Measurements from ENCODE around the gene ATF7.

The ATF7 gene

DNA sequence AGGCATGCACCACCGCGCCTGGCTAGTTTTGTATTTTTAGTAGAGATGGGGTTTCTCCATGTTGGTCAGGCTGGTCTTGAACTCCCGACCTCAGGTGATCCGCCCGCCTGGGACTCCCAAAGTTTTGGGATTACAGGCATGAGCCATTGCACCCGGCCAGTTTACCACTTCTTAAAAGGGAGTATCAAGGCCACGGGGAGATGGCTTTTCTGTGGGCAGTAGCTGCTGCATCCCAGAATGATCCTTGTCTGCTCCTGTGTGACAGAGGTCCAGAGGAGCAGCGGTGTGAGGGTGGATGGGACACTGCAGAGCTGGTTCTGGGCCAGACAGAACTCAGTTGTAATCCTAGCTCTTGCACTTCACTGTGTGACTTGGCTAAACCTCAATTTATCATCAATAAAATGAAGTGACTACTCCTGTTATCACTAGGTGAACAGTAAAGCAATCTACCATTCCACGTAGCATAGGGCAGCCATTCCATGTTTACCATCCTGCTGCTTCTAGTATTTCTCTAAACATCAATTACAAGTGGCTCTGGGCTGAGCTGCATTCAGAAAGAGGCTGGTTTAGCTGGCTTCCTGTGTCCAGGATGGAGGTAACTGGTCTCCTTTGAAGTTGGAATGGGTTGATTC lies 115.9 kb downstream of the ATF7 start:
- intact Hi-C loops (cut with DNase I), result no loop called here
- no peak for DNase-seq

DNA sequence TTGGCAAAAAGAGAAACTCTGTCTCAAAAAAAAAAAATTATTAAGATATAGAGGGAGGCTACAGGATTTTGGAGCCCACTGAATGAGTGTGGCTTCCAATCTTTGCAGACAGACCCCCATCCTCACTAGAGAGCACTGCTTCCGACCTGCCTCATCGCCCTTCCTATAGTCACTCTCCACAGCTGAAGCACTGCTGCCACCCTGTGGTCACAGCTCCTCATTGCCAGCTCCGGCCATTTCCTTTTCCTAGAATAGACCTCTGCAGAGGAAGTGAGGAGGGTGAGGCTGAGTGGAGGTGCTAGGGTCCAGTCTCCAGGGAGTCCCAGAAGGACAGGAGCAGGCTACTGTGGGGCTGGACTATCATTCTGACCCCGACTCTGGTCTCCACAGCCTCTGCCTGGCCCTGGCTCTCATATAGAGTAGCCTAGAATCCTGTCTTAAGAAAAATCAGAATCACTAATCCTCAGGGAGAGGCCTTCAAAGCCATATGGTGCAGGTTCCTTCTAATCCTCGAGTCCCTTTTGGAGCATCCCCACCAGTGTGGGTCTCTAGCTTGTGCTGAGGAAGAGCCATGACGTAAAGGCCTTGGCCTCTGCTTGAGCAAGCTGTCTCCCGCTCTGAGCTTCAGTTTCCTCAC lies 117.5 kb downstream of the ATF7 start:
- peak; percentile 74 to 95 (median 88) for DNase-seq
- intact Hi-C loops (cut with DNase I), result loop anchor here (10.0 kb wide), 1 partner anchor 154 kb away; no protein-coding TSS in a partner anchor

DNA sequence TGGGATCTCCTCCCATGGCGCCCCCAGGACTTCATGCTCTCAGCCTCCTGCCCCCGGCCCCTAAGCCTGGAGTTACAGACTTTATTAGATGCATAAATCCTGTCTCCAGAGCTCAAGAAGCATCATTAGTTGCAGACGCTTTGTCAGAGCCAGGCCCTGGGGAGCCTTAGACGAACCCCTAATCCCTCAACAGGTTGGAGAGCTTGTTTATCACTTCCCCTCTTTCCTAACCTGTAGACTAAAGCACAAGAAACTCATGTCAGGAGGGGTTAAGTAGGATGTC lies 118.6 kb downstream of the ATF7 start:
- no peak for DNase-seq
- intact Hi-C loops (cut with DNase I), result loop anchor here (10.0 kb wide), 1 partner anchor 153 kb away; no protein-coding TSS in a partner anchor

DNA sequence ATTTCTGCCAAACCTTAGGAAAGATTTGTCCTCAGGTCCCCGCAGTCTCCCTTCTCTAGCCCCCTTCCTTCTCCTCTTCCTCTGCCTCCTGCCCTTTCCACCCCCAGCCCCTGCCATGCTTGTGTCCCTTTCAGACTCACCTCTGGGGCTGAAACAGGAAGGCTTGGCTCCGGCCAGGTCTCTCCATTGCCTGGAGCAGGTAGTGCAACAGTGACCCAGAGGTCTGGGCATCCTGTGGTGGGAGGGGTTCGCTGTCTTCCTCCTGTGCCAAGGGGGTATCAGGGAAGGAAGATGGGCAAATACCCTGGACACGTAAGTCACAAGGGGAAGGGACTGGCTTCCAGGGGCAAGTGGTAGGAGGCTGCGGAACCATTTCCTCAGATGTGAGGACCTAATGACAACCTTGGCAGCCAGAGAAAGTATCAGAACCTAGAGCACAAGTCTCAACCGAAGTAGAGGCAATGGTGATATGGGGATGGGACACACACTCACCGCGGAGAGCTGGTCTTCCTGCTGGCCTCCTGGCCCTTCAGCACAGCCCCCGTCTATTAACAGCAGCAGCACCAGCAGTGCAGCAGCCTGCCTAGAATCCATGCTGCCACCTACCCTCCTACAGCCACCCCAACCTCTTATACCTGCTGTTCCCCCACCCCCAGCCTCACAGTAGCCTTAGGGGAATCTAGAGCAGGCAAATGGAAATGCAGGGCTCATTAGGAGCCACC lies 119.1 kb downstream of the ATF7 start, which contains the start of gene NPFF:
Gene NPFF (minus strand): TSS at position 604 of the 722 bp plus-strand sequence. CDS start 10 bp downstream, at position 594.
- intact Hi-C loops (cut with DNase I), result loop anchor here (10.0 kb wide), 1 partner anchor 152 kb away; no protein-coding TSS in a partner anchor
- no peak for DNase-seq

- DNase-seq, result no peak
- intact Hi-C loops (cut with DNase I), result loop anchor here (10.0 kb wide), 1 partner anchor 152 kb away; no protein-coding TSS in a partner anchor
Observed at GRCh38 chr12:53506450-53506785, 119.8 kb downstream of the ATF7 start.

GRCh38 chr12:53505555-53506449 lies 120.4 kb downstream of the ATF7 start:
- intact Hi-C loops (cut with DNase I), result loop anchor here (10.0 kb wide), 1 partner anchor 151 kb away; no protein-coding TSS in a partner anchor
- no peak for DNase-seq

GRCh38 chr12:53505086-53505485 lies 121.1 kb downstream of the ATF7 start:
- intact Hi-C loops (cut with DNase I), result loop anchor here (10.0 kb wide), 1 partner anchor 150 kb away; no protein-coding TSS in a partner anchor
- peak in 16 of 42 donors; percentile 24 to 84 (median 59) for DNase-seq

- intact Hi-C loops (cut with DNase I), result loop anchor here (10.0 kb wide), 1 partner anchor 149 kb away; no protein-coding TSS in a partner anchor
- peak in 25 of 42 donors; percentile 29 to 85 (median 55) for DNase-seq
Observed at GRCh38 chr12:53504004-53504920, 121.9 kb downstream of the ATF7 start.

DNA sequence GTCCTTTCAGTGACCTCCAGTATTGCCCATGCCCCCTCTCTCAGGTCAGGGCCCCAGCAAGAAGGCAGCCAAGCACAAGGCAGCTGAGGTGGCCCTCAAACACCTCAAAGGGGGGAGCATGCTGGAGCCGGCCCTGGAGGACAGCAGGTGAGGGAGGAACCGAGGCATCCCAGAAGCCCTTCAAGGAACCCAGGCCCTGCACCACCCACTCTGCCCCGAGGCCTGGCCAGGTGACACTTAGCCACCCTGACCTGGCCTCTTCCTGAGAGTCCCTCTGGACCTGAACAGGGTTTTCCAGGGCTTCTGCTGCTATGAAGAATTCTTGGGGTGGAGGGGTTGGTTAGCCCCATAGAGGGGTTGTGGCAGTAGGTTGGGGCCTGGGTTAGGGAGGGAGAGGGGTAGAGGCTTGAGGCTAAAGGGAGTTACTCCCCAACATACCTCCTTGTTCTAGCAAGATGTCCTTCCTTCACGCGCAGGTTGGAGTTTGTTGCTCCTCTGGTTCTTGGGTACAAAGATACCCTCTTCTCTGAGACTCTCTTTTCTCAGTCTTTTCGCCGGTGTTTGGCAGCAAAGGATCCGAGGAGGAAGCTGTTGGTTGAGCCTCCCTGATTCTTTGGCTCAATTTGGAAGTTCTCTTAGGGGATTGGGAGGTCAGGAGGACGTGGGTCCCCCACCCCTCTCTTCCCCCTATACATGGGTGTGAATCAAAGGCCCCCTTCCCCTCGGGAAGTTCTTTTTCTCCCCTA lies 123.0 kb downstream of the ATF7 start:
- no peak for DNase-seq
- intact Hi-C loops (cut with DNase I), result loop anchor here (10.0 kb wide), 1 partner anchor 148 kb away; no protein-coding TSS in a partner anchor

DNA sequence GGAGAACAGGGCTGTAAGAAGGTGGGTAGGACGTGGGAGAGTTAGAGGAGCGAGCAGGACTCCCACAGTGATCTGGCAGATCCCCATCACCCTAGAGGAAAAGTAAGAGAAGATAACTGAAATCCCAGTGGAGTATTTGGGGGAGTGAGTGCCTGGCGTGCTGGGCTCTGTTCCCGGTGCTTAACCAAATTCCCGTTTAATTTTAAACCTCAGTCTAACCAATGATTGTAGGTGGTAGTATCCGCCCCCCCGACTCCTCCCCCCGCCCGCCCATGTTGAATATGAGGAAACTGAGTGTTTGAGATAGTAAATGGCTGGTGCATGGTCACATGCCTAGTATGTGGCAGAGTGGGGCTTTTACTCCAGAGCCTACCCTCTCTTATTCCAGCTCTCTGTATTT lies 123.9 kb downstream of the ATF7 start:
- intact Hi-C loops (cut with DNase I), result loop anchor here (10.0 kb wide), 1 partner anchor 148 kb away; no protein-coding TSS in a partner anchor
- DNase-seq, result peak in 1 of 42 donors; percentile 26

GRCh38 chr12:53501615-53502181 lies 124.5 kb downstream of the ATF7 start:
- intact Hi-C loops (cut with DNase I), result loop anchor here (10.0 kb wide), 1 partner anchor 147 kb away; no protein-coding TSS in a partner anchor
- peak in 1 of 42 donors; percentile 79 for DNase-seq

DNA sequence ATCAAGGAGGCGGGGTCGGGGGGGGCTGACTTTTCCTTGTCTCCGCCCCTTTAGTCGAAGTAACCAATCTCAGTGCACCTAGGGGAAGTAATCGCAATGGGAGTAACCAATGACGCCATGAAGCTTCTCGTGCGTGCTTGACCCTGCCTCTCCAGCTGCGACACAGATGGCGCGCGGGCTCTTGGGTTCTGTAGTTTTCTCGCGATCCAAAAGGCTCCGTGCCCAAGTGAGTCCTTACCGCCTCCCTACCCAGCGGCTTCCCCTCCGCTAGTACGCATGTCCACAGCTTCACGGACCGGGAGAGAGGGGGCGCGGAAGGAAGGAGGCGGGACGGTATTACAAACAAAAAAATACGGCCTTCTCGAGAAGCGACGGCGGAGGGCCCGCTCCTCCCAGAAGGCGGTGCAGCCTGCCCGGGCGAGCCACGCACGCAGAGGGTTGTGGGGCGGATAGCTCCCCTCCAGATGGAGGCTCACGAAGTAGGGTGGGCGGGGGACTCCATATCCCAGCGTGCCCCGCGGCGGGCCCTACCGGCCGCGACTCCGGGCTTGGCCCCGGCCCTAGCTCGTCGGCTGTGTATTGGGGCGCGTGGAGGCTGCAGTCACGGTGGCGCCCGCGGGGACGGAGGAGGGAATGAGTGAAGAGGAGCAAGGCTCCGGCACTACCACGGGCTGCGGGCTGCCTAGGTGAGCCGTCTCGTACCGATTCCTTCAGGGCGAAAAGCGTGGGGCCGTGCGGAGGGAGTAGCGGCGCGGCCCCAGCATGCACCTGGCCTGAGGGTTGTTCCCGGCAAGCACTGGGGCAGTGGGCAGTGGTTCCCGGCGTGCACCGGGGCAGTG lies 125.2 kb downstream of the ATF7 start, which contains the start of gene TARBP2:
Gene TARBP2 (plus strand): TSS at position 508 of the 839 bp plus-strand sequence. CDS start 126 bp downstream, at position 634.
- DNase-seq, result peak; percentile 95 to 100 (median 99)
- intact Hi-C loops (cut with DNase I), result loop anchor here (10.0 kb wide), 1 partner anchor 146 kb away; no protein-coding TSS in a partner anchor

GRCh38 chr12:53500142-53500775 lies 125.9 kb downstream of the ATF7 start:
- peak in 6 of 42 donors; percentile 20 to 61 (median 54) for DNase-seq
- intact Hi-C loops (cut with DNase I), result loop anchor here (10.0 kb wide), 1 partner anchor 145 kb away; no protein-coding TSS in a partner anchor

DNA sequence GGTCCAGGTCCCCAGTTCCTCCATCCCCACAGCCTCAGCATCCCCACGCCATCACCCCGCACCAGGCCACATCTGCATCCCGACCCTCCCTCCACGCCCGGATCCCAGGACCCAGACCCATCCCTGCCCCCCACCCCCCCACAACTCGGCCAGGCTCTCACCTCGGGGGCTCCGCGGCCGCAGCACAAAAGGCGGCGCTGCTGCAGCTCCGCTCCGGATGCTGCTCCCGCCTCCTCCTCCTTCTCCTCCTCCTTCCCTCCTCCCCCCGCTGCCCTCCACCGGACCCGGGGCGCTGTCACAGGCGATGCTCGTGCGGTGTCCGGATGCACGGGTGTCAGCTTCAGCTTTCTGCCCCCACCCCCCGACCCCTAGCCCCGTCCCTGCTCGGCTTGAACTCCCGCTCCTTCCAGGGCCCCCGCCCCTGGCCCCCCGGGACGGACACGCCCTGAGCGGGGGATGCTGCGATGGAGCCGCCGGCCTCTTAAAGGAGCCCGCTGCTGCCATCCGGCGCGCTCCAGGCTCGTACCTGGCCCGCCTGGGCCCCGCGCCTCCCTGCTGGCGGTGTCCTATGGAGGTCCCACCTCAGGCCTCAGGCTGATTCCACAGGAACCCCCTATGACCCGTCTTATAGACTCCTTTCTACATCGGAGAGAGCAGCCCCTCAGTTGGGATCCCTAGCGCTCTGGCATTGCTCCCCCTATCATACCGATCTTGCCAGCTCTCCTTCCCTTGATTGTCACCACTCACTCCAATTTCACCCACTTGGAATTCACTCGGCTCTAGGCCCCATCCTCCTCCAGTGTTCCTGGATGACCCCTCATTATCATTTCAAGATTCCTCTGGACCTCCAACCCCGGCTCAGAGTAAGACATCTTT lies 126.7 kb downstream of the ATF7 start, which contains the start of gene MAP3K12:
Gene MAP3K12 (minus strand): TSS at position 193 of the 876 bp plus-strand sequence. CDS start 12,067 bp downstream, outside the sequence.
- DNase-seq, result peak; percentile 44 to 92 (median 80)
- intact Hi-C loops (cut with DNase I), result loop anchor here (10.0 kb wide), 1 partner anchor 145 kb away; no protein-coding TSS in a partner anchor

All from head of caudate nucleus (tissue), 42 donors.